Lower leg skin (tissue), 3 donors: ENCODE results near the gene RPRML.

ENCODE experiments used
- POLR2A ChIP-seq, 2 donors: fragments of 450-650 bp; IDR thresholded peaks; one replicate each; pipeline ENCODE4 v1.6.1; 2016 to 2017; ENCODE audit warnings: antibody characterized with exemption in 2 of 2, mild to moderate bottlenecking in 1 of 2, moderate library complexity in 1 of 2
- TF ChIP-seq, protein P1 (sequence below), 3 donors: fragments of 450-650 bp; IDR thresholded peaks; one replicate each; pipeline ENCODE4 v1.5.1; 2016; ENCODE audit warnings: antibody characterized with exemption in 3 of 3, mild to moderate bottlenecking in 3 of 3, moderate library complexity in 2 of 3

- TF ChIP-seq, protein P1, sequence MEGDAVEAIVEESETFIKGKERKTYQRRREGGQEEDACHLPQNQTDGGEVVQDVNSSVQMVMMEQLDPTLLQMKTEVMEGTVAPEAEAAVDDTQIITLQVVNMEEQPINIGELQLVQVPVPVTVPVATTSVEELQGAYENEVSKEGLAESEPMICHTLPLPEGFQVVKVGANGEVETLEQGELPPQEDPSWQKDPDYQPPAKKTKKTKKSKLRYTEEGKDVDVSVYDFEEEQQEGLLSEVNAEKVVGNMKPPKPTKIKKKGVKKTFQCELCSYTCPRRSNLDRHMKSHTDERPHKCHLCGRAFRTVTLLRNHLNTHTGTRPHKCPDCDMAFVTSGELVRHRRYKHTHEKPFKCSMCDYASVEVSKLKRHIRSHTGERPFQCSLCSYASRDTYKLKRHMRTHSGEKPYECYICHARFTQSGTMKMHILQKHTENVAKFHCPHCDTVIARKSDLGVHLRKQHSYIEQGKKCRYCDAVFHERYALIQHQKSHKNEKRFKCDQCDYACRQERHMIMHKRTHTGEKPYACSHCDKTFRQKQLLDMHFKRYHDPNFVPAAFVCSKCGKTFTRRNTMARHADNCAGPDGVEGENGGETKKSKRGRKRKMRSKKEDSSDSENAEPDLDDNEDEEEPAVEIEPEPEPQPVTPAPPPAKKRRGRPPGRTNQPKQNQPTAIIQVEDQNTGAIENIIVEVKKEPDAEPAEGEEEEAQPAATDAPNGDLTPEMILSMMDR (IDR thresholded peaks at IDR 0.05): no peak
- no peak for TF ChIP-seq POLR2A (IDR thresholded peaks at IDR 0.05)
These were observed 16.7 kb downstream of the RPRML start for GRCh38 chr17:46962374-46962790.
